Muscle of back (tissue), 11 donors: ENCODE measurements around the gene GRID2. TPM values are rescaled to one million over a fixed set of nuclear protein-coding genes. Genes with fewer than 3 reads are reported as not detected.
A peak's percentile ranks its signal among the peaks of the same experiment; 100 is the strongest.
"Not testable (repeated sequence)": the region's sequence is repeated elsewhere in the genome, so short reads cannot be mapped to it uniquely, and the experiment has no call there.

Experiments
- DNase-seq, 3 donors: peaks; one replicate each; pipeline versions ENCODE4 v3.0.0 to v3.0.0-alpha.2; 2013
- polyA plus RNA-seq, 10 donors: library from polyadenylated mRNA; unstranded; fragments of 120-200 nt; gene quantifications; one replicate each; pipeline ENCODE4 v1.2.1, GENCODE V29; 2013; ENCODE audit not compliant: insufficient read length in 10 of 10

The GRID2 gene
- polyA plus RNA-seq, 10 donors = 0.25 to 1.9 (median 0.38) TPM

- peak; percentile 40 to 88 (median 67) for DNase-seq
Measured at GRCh38 chr4:92305148-92305877, 1.5 kb downstream of the GRID2 start.

GRCh38 chr4:92305878-92306520, 2.2 kb downstream of the GRID2 start:
- no peak for DNase-seq

- no peak for DNase-seq
Measured at GRCh38 chr4:92307181-92307580, 3.4 kb downstream of the GRID2 start.

GRCh38 chr4:92307866-92308265, 4.1 kb downstream of the GRID2 start:
- DNase-seq = no peak

- DNase-seq = no peak
Measured at GRCh38 chr4:92317047-92317446, 13.3 kb downstream of the GRID2 start.

DNA sequence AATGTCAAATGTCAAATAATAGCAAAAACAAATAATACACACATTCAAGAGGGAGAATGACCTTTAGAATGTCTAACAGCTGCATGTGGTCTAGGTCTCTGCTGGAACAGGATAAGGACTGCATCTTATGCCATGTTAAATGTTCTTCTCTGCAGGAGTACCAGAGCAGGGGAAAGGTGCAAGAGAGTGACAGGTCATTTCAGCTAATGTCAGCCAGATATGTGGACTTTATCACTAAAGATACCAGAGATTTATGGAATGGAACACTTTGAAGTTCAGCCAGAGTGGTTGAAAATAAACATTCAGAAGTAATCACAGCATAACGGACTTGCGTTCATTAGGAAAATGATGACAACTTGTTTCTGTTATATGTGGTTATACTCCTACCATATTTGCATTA, 24.3 kb downstream of the GRID2 start:
- no peak for DNase-seq

- DNase-seq = peak; percentile 11 to 33 (median 25)
Measured at GRCh38 chr4:92333016-92333415, 29.2 kb downstream of the GRID2 start.

- peak; percentile 33 to 66 (median 45) for DNase-seq
Measured at GRCh38 chr4:92334716-92335350, 31.1 kb downstream of the GRID2 start.

- no peak for DNase-seq
Measured at GRCh38 chr4:92339676-92340075, 35.9 kb downstream of the GRID2 start.

GRCh38 chr4:92344216-92344615, 40.5 kb downstream of the GRID2 start:
- no peak for DNase-seq

- DNase-seq = no peak
Measured at GRCh38 chr4:92346289-92346688, 42.5 kb downstream of the GRID2 start.

GRCh38 chr4:92357966-92358365, 54.2 kb downstream of the GRID2 start:
- no peak for DNase-seq

GRCh38 chr4:92359491-92359890, 55.7 kb downstream of the GRID2 start:
- no peak for DNase-seq

DNA sequence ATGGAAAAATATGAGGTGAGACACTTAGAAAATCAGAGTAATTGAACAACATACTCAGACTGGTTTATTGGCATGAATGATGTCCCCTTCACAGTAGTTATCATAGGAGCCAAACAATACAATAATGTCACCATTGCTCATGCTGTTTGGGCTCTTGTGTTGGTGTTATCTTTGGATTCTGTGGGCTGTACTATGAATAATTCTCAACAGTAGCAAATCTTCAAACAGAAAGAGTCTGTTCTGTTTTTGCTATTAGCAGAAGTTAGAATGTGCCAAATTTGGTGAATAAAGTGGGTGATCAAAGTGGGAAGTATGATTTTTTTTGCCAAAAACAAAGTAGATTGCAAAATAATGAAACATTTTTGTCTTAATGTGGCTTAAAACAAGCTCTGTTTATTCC, 58.3 kb downstream of the GRID2 start:
- no peak for DNase-seq

DNA sequence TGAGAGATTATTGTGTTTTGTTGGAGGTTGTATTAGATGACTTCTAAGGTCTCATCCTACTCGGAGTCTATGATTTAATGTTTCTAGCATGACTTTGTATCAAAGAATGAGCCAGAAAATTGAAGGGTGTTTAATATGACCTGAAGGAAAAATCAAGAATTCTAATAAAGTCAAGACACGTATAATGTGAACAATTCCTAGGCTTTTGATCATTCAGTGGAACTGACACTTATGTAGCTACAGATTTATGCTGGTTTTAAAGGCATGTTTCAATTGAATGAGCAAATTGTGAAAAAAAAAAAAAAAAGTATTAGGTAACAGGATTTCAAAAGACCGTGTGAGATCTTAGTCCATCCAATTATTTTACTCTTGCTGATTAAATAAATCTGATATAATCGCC, 64.9 kb downstream of the GRID2 start:
- no peak for DNase-seq

GRCh38 chr4:92381616-92382015, 77.8 kb downstream of the GRID2 start:
- DNase-seq = peak in 2 of 3 donors; percentile 8 to 58

- DNase-seq = peak in 2 of 3 donors; percentile 1 to 7
Measured at GRCh38 chr4:92382128-92382527, 78.4 kb downstream of the GRID2 start.

- DNase-seq = peak; percentile 15 to 41 (median 20)
Measured at GRCh38 chr4:92387459-92388069, 83.8 kb downstream of the GRID2 start.

GRCh38 chr4:92399032-92399431, 95.3 kb downstream of the GRID2 start:
- no peak for DNase-seq

- not testable (repeated sequence) for DNase-seq
Measured at GRCh38 chr4:92403525-92403924, 99.8 kb downstream of the GRID2 start.

GRCh38 chr4:92406488-92406887, 102.7 kb downstream of the GRID2 start:
- no peak for DNase-seq

- DNase-seq = no peak
Measured at GRCh38 chr4:92421920-92422319, 118.2 kb downstream of the GRID2 start.
